OCI-LY3 (cell line): Measurements from ENCODE around the gene PTPRN2.

Experiments used
- H2AFZ ChIP-seq: fragments of 200-600, 300-600 bp; shearing (Covaris generic); 2 replicates; pipeline ENCODE4 v1.6.0; 2014; ENCODE audit warnings: antibody characterized with exemption, low read depth, low read length
- H3K27ac ChIP-seq: fragments of 200-600, 300-600 bp; sonication (generic); 2 replicates; pipeline ENCODE4 v1.5.1; 2014; ENCODE audit warnings: mild to moderate bottlenecking, low read length, moderate library complexity, mixed read lengths
- H3K27me3 ChIP-seq: fragments of 200-600, 300-600 bp; sonication (generic); 2 replicates; pipeline ENCODE4 v1.6.1; 2014; ENCODE audit warnings: low read depth, low read length, mixed read lengths
- H3K36me3 ChIP-seq: fragments of 200-600, 300-600 bp; sonication (generic); replicated peaks from 2 replicates; pipeline ENCODE3; 2014; ENCODE audit warnings: low read depth, low read length, mixed read lengths
- H3K4me1 ChIP-seq: fragments of 300-600, 200-600 bp; sonication (generic); 2 replicates; pipeline ENCODE4 v1.6.1; 2014; ENCODE audit warnings: low read length, mixed read lengths
- H3K4me2 ChIP-seq: fragments of 200-600, 300-600 bp; sonication (generic); 2 replicates; pipeline ENCODE4 v1.6.1; 2014; ENCODE audit warnings: low read length, mixed read lengths
- H3K4me3 ChIP-seq: fragments of 300-600, 200-600 bp; sonication (generic); 2 replicates; pipeline ENCODE4 v1.5.1; 2014; ENCODE audit warnings: antibody characterized with exemption, mild to moderate bottlenecking, low read length, moderate library complexity
- H3K79me2 ChIP-seq: fragments of 300-600, 200-600 bp; shearing (Covaris generic); 2 replicates; pipeline ENCODE4 v1.6.1; 2014; ENCODE audit warnings: mild to moderate bottlenecking, low read length, mixed read lengths
- H3K9ac ChIP-seq: fragments of 300-600, 200-600 bp; shearing (Covaris generic); 2 replicates; pipeline ENCODE4 v1.6.0; 2014; ENCODE audit warnings: mild to moderate bottlenecking, low read length, moderate library complexity
- H3K9me3 ChIP-seq: fragments of 200-600, 300-600 bp; shearing (Covaris generic); 2 replicates; pipeline ENCODE4 v1.6.1; 2014; ENCODE audit warnings: low read length, mixed read lengths; ENCODE audit not compliant: insufficient read depth
- H4K20me1 ChIP-seq: fragments of 200-600, 300-600 bp; sonication (generic); 2 replicates; pipeline ENCODE4 v1.6.1; 2016; ENCODE audit warnings: low read length, mixed read lengths; ENCODE audit not compliant: insufficient read depth
- CTCF ChIP-seq: fragments of 200-600, 300-600 bp; sonication (generic); IDR thresholded peaks from 2 replicates; pipeline ENCODE4 v1.5.1; 2014; ENCODE audit warnings: antibody characterized with exemption, low read length, low read depth
- EZH2phosphoT487 ChIP-seq: fragments of 200-600 bp; shearing (Covaris generic); IDR thresholded peaks from 2 replicates; pipeline ENCODE4 v1.6.1; 2018; ENCODE audit warnings: antibody characterized with exemption, mixed run types, low read depth

The PTPRN2 gene

GRCh38 chr7:157517782-157518513, 1069.7 kb downstream of the PTPRN2 start:
- H3K36me3 ChIP-seq, result no peaks in the 10 kb centered on the region
- peaks cover 22% of the 10 kb centered on the region for H3K4me1 ChIP-seq
- H4K20me1 ChIP-seq, result no peaks in the 10 kb centered on the region
- H3K4me3 ChIP-seq, result no peak overlapping the region
- H3K9me3 ChIP-seq, result no peaks in the 10 kb centered on the region
- no peak overlapping the region for H2AFZ ChIP-seq
- H3K27ac ChIP-seq, result no peak overlapping the region
- H3K27me3 ChIP-seq, result 0 out of 2 replicates have a peak, but pooled peaks cover 3% of the 10 kb centered on the region
- TF ChIP-seq CTCF (no peak), EZH2phosphoT487 (no peak)
- H3K9ac ChIP-seq, result no peak overlapping the region
- no peaks in the 10 kb centered on the region for H3K79me2 ChIP-seq
- no peak overlapping the region for H3K4me2 ChIP-seq

GRCh38 chr7:157516911-157517781, 1070.5 kb downstream of the PTPRN2 start:
- H3K27ac ChIP-seq, result no peak overlapping the region
- TF ChIP-seq CTCF (no peak), EZH2phosphoT487 (no peak)
- H3K9ac ChIP-seq, result no peak overlapping the region
- H3K79me2 ChIP-seq, result no peaks in the 10 kb centered on the region
- H3K36me3 ChIP-seq, result no peaks in the 10 kb centered on the region
- no peaks in the 10 kb centered on the region for H3K9me3 ChIP-seq
- H4K20me1 ChIP-seq, result no peaks in the 10 kb centered on the region
- H3K4me1 ChIP-seq, result peaks cover 22% of the 10 kb centered on the region
- H3K4me3 ChIP-seq, result no peak overlapping the region
- H3K4me2 ChIP-seq, result no peak overlapping the region
- 0 out of 2 replicates have a peak, but pooled peaks cover 3% of the 10 kb centered on the region for H3K27me3 ChIP-seq
- H2AFZ ChIP-seq, result no peak overlapping the region

- Histone ChIP-seq H3K9ac (no peak overlapping the region), H3K4me3 (no peak overlapping the region), H3K36me3 (no peaks in the 10 kb centered on the region), H2AFZ (no peak overlapping the region), H3K4me1 (peaks cover 22% of the 10 kb centered on the region), H4K20me1 (no peaks in the 10 kb centered on the region), H3K27me3 (0 out of 2 replicates have a peak, but pooled peaks cover 3% of the 10 kb centered on the region), H3K79me2 (no peaks in the 10 kb centered on the region), H3K27ac (no peak overlapping the region), H3K4me2 (no peak overlapping the region), H3K9me3 (no peaks in the 10 kb centered on the region)
- TF ChIP-seq CTCF, result no peak
- no peak for TF ChIP-seq EZH2phosphoT487
Measured at GRCh38 chr7:157516311-157516710, 1071.3 kb downstream of the PTPRN2 start.
